GM21576 (cell line): Measurements from ENCODE around the gene TRMU.

Experiments
- ATAC-seq: cut with Tn5 transposase; IDR thresholded peaks from one replicate; pipeline ENCODE4 v1.9.1; 2021; ENCODE audit warnings: mild to moderate bottlenecking, moderate library complexity; ENCODE audit not compliant: unreplicated experiment

TRMU gene

DNA sequence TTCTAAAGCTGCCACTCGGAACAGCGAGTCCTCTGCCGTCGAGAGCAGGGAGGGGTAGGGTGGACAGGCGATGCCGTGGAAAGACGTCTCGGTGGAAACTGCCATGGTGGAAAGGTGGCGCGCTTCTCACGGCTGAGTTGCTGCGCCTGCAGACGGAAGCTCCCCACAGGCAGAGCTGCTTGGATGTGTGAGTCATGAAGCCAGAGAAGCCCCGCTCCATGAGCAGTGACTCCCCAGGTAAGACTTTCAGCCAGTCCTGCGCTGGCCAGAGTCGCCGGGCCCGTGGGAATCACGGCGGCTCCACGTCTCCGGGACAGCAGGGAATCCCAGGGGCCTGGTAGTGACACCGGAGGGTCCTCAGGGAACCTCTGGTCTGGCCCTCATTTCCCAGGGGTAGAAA lies 4.0 kb upstream of the TRMU start:
- ATAC-seq = no peak

GRCh38 chr22:46336119-46337078 lies 885 bp downstream of the TRMU start:
- ATAC-seq = peak; percentile 14

GRCh38 chr22:46337870-46338269 lies 2.4 kb downstream of the TRMU start:
- ATAC-seq = no peak

GRCh38 chr22:46338636-46339035 lies 3.1 kb downstream of the TRMU start:
- ATAC-seq = no peak

DNA sequence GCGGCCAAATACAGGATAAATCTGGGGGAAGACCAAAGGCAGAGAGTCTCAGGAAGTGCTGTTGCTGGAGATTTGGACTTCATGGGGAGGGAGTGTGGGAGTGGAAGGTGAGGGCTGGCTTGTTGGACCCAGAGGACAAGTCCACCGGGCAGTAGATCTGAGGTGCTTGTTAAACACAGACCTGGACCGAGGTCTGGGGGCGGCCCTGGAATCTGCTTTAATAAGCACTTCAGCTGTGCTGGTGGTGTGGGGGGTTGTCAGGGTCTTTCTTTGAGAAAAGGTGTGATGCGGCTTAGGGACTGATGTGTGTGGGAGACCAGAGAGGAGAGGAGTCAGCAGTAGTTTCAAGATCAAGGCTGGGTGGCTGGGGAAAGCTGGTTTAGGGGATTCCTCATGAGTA lies 4.4 kb downstream of the TRMU start:
- ATAC-seq = no peak

DNA sequence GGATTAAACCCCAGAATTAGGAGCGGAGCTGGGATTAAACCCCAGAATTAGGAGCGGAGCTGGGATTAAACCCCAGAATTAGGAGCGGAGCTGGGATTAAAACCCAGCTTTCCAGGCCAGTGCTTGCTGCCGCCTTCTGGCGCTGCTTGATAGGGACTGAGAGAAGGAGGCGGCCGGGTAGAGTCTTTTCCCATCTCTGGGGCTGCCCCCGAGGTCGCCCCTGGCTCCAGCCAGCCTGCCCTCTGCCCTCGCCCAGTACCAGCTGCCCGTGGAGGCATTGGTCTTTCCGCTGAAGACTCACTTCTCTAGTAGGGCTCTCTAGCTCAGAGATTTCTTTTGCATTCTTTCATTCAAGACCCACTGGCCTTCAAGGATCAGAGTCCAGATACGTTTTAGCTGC lies 5.2 kb downstream of the TRMU start:
- no peak for ATAC-seq

DNA sequence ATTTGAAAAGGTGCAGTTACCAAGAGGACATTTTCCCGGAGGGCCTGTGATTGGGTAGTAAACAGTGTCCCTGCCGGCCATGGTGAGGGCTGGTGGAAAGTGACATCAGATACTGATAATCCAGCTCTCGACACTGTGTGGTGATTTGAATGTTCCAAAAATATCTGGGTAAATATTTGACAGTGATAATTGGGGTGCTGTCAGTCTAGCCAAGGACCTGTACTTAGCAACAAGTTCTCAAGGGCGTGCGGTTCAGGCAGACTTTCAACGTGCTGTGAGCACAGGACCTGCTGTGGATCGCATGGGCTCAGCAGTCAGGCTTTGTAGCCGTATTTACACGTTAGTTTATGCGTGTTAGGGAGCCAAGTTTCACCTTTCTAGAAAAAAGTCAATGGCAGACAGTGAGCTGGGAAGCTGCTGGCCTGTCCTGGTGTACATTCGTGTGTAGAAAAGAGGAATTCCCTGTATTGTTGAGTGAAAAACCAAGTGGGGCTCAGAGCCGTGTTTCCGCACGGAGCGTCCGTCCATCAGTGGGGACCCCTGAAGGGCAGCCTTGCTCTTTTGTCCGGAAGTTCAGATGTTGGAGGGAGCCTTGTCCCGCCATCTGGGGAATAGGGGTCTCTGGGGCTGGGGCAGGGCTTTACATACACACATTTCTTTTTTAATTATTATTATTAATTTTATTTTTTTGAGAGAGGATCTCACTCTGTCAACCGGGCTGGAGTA lies 11.3 kb downstream of the TRMU start:
- no peak for ATAC-seq

- ATAC-seq = no peak
Observed at GRCh38 chr22:46347646-46348045, 12.1 kb downstream of the TRMU start.

DNA sequence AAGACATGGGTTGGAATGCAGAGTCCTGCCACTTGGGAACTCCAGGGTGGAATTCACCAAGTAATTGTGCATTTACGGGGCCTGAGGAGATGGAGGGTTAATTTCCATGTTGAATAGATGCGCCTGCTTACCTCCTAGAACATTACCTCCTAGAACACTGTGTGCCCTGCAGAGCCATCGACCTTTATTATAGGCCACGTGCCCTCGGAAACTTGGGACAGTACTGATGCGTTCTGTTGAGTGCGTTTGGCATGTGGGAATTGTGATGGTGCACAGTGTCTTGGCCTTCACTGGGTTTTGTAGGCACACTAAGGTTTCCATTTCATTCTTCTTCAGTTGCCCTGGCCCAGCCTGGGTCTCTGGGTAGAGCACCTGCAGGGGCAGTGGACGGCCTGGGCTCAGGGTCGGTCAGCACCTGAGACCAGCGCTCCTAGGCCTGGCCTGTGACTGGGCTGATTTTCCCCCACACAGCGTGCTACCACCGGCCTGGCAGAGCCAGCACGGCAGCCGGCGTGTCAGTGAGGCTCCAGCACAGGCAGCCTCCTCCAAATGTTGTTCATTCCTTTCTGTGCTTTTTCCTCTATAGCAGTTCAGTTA lies 12.7 kb downstream of the TRMU start:
- no peak for ATAC-seq

- no peak for ATAC-seq
Observed at GRCh38 chr22:46349238-46349637, 13.7 kb downstream of the TRMU start.

DNA sequence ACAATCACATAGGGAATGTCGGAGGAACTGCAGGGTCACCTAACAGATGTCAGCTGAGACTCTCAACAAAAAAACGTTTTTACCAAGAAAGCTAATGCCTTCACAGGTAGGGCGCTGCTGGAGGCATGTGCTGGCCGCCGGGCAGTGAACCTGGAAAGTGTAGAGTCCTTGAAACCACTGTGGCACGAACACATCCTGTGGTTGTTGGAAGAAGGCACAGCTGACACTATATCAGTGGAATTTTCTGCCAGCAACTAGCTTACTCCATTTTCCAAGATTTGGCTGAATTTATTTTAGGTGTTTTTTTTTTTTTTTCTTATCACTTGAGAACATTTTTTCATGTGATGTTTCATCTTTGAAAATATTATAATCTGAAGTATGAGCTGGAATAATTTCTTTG lies 14.2 kb downstream of the TRMU start:
- no peak for ATAC-seq

- no peak for ATAC-seq
Observed at GRCh38 chr22:46350121-46350520, 14.6 kb downstream of the TRMU start.

DNA sequence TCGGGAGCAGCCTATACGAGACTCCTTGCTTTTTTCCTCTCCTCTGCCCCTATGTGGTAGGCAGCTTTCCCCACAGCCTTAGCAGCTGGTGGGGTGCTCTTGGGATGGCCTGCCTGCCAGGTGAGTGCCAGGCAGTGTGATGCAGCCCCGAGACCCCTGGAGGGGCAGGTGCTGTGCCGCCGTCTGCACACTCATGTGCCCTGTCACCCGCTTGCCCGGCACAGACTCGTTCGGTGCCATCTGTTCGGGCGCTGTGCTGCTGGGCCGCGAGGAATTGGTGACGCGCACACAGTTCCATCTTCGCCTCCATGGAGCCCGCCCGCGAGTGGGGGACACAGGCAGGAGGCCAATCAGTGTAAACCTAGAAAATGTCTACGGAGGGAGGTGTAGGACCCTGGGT lies 15.1 kb downstream of the TRMU start:
- no peak for ATAC-seq

GRCh38 chr22:46351131-46351735 lies 15.7 kb downstream of the TRMU start:
- no peak for ATAC-seq

DNA sequence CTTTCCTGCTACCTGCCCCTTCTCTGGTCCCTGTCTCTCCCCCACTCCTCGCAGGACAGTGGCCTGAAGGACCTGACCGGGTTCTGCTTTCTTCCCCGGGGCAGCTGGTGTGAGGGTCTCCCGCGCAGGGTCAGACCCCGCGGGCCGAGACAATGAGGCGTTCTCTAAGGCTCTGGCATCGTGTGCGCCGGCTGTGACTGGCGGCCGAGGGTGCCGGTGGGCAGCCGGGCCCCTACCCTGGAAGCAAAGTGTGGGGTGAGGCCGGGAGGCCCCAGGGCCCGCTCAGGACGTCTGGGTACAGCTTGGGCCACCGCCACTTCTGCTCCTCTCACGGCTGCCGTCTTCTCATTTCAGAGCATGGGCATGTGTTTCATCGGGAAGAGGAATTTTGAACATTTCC lies 16.3 kb downstream of the TRMU start:
- ATAC-seq = no peak

GRCh38 chr22:46352276-46352675 lies 16.8 kb downstream of the TRMU start:
- no peak for ATAC-seq

- ATAC-seq = no peak
Observed at GRCh38 chr22:46352691-46353386, 17.3 kb downstream of the TRMU start.

GRCh38 chr22:46353483-46354105 lies 18.1 kb downstream of the TRMU start:
- ATAC-seq = no peak

DNA sequence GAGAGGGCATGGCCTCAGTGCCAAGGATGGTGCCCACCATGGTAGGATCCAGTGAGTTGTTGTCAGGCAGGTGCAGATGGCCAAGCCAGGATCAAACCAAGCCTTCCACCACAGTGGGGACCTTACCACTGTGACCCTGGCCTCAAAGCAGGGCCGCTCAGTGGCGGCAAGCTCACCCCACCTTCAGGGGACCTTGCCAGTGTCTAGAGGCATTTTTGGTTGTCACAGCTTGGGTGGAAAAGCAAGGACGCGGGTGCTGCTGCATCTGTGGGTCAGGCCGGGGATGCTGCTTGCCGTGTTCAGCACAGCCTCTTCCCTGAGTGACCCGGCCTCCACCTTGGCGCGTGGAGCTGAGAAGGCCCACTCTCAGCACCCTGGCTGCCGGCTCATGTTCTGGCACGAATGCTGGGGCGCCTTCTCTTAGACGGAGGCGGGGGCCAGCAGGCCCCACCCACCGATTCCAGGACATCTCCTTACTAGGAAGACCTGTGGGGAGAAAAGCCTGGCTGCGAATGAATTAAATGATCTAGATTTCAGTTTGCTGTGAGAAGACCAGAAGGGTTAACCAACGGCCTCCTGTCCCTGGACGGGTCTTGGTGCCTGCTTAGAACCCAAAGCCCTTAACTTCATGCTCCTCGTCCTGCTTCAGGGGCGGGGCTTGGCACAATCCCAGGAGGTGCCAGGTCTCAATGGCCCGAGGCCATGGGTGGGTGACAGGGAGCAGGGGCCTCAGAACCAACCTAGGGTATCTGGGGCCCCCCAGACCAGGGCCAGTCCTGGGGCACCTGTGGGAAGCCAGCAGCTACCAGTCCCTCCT lies 18.9 kb downstream of the TRMU start:
- ATAC-seq = no peak

DNA sequence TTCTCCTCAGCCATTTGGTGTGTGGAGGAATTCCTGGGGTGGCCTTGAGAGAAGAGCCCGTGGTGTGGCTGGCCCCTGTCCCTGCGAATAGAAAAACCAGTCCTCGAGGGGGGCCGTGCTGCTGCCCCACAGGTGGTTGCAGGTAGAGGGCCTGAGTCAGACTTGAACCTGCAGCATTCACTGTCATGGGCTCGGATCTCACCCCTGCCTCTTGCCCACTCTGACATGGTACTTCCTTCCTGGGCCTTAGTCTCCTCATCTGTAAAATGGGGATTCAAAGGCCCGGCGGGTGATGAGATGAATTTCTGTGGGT lies 19.4 kb downstream of the TRMU start:
- no peak for ATAC-seq
